ENCODE measurements around the gene MCCD1.

The MCCD1 gene

DNA sequence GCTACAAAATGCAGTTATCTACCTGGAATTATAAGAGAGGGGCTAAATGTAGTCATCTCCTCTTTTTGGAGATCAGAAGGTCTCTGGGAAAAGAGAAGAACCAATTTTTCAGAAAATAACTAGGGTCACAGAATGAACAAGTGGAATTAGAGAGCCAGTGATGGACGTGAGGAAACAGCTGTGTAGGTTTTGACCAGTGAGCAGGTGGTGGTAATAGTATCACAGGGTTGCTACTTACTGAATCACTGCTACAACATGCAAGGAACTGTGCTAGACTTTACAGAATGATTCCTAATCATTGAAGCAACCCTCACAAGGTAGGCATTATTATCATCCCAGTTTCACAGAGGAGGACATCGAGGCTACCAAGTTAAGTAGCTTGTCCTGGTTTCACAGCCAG, 15.9 kb downstream of the MCCD1 start:
- no peak for DNase-seq

DNA sequence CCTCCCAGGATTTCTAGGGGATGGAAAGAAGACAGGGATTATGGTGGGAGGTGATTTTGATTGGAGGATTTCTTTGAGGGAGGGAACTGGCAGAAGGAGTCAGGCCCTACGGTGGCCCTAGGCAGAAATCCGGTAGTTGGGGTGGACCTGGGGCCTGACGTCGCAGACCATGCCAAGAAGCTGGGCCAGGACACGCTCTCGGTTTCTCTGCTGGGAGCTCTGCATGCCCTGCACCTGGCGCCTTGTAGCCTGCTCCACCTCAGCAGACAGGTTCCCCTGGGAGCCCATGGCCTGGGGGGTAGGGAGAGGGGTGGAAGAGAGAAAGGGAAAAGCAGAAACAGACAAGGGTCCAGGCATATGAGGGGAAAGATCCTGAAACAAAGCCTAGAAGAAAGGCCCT, 16.5 kb downstream of the MCCD1 start:
- DNase-seq, result no peak

DNA sequence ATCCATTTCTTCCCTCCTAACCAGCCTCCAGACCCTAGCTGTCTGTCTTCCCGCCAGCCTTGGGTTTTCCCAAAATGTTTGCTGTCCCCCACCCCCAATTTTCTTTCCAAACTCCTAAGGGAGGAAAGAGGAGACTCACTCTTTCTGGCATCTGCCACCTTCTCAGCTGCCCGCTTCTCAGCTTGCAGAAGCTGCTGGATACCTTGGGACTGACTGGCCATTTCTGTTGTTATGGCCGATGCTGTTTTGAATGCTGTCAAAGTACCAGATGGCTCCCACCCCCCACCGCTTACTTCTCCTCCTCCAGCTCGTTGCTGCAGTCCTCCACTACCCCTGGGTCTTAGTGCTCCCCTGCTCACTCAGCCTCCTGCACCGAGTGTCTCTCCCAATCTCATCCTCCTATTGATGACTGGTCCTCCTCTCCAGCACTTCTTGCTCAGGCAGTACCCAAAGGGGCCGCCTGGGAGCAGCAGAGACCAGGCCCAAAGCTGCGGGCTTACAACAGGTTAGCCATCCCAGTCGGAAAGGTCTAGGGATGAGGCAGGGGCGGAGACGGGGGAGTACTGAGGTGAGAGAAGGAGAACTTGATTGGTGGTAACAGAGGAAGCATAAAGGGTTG, 17.7 kb downstream of the MCCD1 start, which contains the start of gene ATP6V1G2:
ATP6V1G2 (minus strand) TSS at position 270 of the 619 bp plus-strand sequence; CDS start at position 221, 49 bp downstream.
- peak; percentile 73 for DNase-seq

DNA sequence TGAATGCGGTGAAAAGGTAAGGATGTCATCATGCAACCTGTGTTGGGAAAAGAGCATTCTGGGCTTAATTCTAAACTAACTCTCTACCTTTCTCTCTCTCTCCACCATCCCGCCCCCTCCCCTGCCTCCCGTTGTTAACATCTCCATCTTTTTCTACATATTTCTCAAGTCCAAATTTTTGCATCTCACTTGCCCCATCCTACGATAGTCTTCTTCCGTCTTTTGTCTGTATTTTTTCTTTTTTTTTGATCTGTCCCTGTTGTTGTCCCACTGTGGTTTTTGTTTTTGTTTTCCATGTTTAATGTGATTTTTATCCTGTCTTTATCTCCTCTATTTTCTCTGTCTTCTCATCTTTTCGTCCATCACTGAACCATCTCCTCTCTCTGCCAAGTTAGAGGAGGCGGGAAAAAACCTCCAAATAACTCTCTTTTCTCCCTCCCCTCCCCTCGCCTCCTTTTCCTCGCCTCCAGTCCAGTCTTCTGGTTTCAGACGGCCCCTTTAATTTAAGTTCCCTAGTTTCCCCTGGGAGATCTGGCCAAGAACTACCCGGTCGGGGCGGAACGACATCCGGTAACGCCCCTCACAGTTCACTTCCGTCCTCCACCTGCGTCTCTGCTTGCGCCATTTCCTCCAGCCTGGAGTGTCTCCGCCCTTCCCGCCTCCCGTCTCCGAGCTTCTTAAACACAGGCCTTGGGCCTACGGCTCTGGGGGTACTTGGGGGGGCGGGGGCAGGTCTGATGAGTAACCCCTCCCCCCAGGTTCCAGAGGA, 18.4 kb downstream of the MCCD1 start, which contains the start of gene NFKBIL1:
NFKBIL1 (plus strand) TSS at position 651 of the 769 bp plus-strand sequence; CDS start at position 738, 87 bp downstream.
- peak; percentile 80 for DNase-seq

DNA sequence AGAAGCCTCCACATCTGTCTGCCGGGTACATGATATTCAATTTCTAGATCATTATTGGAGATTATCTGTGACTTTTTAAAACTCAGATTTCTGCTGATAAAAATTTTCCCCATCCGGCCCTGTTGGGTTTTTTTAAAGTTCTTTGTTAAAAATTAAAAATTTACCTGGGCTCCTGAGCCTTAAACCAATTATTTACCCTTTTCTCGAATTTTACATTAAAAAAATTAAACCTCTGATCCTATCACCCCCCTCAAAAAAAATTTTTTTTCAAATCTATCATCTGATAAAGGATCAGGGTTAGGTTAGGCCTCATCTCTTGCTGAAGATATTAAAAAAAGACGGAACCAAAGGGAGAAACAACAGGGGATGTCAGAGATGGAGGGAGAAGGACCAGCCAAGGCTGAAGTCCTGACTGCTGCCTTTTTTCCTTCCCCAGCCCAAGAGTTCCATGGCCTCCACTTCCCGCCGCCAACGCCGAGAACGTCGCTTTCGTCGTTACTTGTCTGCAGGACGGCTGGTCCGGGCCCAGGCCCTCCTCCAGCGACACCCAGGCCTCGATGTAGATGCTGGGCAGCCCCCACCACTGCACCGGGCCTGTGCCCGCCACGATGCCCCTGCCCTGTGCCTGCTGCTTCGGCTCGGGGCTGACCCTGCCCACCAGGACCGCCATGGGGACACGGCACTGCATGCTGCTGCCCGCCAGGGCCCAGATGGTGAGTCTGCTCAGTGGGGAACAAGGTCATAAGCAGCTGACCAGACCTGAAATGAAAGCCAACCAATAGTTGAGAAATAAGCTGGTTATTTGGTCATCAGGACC, 19.2 kb downstream of the MCCD1 start:
- DNase-seq, result no peak

DNA sequence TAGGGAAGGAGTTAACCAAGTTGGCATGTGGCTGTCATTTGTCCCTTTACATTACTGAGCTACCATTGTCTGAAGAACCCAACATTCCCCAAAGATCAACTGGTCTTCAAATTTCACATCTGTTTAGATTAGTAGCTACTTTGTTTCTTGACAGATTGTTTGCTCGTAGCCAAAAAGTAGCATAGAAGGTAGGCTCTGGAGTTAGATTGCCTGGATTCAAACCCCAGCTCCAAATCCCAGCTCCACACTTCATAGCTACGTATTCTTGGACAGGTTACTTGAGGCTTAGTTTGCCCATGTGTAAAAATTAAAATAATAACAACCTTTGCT, 19.7 kb downstream of the MCCD1 start:
- DNase-seq, result no peak

DNA sequence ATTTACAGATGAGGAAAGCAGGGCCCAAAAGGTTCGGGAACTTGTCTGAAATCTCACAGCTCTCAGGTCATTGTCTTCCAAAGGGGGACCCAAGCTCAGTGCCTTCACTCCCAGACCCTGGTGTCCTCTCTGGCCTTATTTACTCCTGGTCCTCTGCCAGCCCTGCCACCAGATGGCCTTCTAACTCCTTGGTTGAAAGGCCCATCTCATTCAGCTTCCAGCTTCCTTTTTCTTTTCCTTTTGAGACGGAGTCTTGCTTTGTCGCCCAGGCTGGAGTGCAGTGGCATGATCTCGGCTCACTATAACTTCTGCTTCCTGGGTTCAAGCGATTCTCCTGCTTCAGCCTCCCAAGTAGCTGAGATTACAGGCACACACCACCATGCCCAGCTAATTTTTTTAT, 22.6 kb downstream of the MCCD1 start:
- peak; percentile 55 for DNase-seq

DNA sequence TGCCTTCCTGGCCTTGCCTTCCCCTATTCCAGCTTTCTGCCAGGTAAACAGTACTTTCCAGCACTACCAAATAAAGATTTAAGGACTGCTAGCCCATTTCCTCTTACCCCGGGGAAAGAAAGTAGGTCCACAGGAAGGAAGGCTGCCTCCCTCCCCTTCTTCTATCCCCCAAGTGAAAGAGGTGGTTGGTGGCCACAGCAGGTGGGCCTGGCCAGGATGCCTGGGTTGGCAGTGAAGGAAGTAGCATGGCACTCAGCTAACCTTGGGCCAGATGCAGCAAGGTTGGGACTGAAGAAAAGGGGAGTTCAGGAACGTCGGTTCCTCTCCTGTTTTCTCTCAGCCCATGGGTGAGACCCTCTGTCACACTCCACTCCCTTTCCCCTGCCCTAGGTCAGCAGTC, 27.5 kb downstream of the MCCD1 start:
- DNase-seq, result no peak

DNA sequence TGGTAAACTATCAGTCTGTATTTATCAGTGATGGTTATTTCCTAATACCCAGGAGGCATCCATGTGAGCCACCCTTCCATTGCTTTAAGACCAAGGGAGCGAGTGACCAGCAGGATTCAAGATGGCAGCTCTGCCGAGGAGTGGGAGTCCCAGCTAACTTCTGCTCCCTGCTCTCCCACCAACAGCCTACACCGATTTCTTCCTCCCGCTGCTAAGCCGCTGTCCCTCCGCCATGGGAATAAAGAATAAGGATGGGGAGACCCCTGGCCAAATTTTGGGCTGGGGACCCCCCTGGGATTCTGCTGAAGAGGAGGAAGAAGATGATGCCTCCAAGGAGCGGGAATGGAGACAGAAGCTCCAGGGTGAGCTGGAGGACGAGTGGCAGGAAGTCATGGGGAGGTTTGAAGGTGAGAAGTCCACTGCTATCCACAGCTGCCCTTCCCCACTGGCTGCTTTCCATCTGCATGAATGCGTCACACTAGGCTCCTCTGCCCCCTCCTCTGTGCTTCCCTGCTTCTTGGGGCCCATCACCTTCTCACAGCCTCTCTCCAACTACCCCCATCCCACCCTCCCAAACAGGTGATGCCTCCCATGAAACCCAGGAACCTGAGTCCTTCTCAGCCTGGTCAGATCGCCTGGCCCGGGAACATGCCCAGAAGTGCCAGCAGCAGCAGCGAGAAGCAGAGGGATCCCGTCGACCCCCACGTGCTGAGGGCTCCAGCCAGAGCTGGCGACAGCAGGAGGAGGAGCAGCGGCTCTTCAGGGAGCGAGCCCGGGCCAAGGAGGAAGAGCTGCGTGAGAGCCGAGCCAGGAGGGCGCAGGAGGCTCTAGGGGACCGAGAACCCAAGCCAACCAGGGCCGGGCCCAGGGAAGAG, 28.9 kb downstream of the MCCD1 start:
- DNase-seq, result no peak

DNA sequence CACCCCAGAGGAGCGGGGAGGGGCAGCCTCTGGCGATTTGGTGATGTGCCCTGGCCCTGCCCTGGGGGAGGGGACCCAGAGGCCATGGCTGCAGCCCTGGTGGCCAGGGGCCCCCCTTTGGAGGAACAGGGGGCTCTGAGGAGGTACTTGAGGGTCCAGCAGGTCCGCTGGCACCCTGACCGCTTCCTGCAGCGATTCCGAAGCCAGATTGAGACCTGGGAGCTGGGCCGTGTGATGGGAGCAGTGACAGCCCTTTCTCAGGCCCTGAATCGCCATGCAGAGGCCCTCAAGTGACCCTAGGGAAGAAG, 29.5 kb downstream of the MCCD1 start:
- no peak for DNase-seq

DNA sequence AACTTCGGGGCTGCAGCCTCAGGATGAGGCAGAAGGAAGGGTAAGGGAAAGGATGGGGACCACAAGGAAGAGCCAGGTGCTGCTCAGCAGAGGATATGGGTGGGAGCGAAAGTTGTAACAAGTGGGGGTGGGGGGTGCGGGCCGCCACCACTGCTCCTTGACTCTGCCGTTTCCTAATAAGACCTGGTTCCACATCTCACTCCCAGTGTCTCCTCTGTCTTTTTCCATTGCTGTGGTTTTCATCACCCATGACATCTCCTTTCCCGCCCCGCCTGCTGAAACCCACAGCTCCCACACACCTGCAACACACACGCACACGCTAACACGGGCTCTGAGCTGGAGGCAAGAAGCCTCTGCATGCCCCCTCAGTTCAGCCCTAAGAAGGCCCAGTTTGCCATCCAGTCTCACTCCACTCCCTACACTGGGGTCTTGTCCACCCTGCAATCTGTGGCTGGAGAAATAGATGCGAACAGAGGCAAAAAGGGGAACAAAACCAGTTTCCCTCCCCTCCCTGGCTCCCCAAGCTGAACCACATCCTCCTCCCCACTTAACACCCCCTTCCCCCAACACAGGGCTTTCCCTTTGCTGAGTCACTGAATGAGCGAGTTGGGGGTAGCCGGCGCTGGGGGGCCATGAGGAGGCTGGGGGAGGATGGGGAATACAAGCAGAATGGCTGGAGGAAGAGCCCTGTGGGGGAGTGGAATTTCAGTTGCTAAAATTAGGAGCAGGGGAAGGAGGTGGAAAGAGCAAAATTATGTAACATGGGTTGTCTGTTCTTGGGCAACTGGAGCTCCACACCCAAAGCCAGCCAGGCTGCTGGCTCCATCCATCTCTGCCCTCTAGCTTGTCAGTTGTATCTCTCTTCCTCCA, 30.1 kb downstream of the MCCD1 start:
- DNase-seq, result peak; percentile 51

DNA sequence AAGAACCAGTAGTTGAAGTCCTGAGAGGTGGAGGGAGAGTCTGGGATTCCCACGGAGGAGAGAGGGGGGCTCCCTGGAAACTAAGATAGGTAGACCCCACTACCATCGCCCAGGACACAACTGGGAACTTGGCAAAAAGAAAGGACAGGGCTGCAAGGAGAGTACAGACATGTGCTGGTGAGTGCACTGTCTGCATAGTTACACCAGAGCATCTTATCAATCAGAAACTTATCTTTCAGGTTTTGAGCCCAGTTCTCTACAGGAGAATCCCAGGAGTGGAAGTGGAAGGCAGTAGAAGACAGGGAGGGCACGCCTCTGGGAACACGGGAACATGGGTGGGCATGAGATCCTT, 30.8 kb downstream of the MCCD1 start:
- no peak for DNase-seq

DNA sequence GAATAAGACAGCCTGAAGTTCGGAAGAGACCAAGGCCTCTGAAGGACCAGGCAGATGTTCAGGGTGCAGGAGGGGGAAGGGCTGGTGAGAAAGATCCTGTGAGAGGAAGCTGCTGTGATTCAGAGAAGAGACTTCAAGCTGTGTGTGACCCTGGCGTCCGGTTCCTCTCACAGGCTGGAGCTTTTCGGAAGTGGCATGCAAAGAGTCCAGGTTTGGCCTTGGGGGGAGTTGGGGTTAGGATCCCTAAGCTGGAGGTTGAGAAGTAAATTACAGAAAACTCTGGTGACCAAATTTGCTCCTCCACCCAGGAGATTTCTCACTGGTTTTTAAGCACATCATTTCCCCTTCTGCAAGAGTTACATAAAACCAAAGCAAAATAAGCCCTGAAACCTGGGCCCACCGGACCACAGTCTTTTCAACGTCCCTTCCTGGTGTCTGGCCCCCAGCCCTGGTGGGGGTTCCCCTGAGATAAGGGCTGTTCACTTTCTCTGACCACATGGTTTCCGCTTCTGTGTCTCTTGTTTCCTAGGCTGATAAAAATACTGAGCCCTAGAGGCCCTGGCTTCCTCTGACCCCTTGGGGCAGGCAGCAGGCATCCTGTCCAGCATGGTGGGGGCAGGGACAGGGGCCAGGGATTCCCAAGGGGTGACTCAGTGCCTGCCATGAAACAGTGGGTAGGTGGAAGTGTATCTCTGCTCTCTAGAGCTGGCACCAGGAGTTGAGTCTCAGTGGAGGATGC, 31.4 kb downstream of the MCCD1 start:
- DNase-seq, result no peak

DNA sequence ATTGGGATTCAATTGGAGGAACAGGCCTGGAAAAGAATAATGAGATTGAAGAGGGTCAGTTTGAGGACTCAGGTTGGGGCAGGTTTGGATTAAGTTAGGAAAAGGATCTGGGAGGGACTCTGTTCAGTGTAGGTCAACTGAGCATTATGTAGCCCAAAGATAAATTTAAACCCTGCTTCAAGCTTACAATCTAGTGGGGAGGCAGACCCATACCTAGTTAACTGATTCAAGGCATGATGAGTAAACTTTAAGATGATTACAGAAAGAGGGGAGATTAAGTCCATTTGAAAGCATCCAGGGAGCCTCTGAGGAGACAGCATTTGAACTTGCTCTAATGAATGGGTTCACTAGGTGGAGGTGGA, 31.9 kb downstream of the MCCD1 start:
- no peak for DNase-seq

DNA sequence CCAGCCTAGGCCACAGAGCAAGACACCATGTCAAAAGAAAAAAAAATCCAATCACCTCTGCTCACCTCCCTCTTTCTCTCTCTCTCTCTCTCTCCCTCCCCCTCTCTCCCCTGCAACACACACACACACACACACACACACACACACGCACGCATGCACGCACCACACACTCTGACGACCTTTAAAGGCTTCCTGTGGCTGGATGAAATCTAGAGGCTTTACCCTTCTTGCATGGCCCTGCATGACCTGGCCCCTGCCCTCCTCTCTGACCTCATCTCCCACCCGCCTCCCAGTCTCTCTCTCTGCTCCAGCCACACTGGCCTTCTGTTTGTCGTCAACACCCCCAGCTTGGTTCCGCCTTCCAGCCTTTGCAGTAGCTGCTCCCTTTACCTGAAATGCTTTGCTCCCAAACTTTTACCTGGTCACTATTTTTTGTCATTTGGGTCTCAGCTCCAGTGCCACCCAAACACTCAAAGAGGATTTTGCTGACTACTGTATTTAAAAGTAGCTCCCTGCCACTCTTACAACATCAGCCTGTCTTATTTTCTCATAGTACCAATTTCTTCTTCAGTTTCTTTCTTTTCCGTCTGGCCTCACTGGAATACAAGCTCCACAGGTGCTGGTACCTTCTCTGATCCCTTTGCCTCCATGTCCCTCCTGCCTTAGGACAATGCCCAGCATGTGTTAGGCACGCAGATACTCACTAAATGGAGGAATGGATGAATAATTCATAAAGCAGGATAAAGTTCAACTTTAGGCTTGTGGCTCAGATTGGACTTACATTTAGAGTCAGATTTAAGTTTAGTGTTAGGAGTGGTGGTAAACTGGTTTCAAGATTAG, 39.0 kb downstream of the MCCD1 start:
- DNase-seq, result no peak

DNA sequence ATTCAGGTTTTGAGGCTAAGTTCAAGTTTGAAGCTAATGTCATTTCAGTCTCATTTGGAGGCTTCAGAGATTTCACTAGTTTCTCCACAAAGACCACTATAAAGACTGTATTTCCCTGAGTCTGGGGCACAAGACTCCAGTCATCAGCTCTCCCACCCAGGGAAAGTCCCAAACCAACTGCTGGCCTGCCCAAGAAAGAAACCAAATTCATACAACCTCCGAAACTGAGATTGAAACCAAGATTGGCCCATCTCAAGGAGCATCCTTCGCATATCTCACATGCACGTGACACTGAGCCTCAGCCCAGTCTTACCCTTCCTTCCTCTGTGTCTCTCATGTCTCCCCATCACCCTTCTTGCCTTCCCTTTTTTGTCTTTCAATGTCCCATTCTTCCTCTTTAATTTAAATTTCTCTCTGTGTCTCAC, 39.8 kb downstream of the MCCD1 start:
- DNase-seq, result peak; percentile 51

DNA sequence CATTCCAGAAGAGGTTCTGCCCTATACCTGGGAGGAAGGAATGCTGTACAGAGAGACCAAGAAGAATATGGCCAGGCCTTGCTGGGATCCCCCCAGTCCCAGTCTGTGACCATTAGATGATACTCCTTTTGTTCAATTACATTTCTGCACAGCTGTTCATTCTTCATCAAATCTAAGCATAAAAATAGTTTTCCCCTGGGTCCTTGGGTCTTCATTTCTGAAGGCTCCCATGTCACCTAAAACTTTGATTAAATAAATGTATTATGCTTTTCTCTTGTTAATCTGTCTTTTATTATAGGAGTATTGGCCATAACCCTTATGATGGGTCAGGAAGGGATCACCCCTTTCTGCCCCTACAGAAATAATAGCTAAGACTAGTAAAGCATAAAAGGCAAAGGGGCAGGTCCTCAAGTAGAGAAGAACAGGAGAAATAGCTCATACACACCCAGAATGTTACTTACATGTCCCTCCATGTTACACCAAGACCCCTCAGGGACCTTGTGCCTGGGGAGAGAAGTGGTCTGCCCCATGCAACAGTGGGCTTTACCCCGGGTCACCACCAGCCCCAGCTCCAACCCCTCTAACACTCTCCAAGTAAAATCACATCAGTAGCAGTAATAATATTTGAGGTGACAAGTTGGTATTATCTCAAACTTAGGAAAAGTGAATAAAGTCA, 41.2 kb downstream of the MCCD1 start:
- no peak for DNase-seq

DNA sequence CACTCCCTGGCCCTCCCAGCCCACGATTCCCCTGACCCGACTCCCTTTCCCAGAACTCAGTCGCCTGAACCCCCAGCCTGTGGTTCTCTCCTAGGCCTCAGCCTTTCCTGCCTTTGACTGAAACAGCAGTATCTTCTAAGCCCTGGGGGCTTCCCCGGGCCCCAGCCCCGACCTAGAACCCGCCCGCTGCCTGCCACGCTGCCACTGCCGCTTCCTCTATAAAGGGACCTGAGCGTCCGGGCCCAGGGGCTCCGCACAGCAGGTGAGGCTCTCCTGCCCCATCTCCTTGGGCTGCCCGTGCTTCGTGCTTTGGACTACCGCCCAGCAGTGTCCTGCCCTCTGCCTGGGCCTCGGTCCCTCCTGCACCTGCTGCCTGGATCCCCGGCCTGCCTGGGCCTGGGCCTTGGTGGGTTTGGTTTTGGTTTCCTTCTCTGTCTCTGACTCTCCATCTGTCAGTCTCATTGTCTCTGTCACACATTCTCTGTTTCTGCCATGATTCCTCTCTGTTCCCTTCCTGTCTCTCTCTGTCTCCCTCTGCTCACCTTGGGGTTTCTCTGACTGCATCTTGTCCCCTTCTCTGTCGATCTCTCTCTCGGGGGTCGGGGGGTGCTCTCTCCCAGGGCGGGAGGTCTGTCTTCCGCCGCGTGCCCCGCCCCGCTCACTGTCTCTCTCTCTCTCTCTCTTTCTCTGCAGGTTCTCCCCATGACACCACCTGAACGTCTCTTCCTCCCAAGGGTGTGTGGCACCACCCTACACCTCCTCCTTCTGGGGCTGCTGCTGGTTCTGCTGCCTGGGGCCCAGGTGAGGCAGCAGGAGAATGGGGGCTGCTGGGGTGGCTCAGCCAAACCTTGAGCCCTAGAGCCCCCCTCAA, 43.5 kb downstream of the MCCD1 start, which contains the start of gene LTA:
LTA (plus strand) TSS at position 249 of the 871 bp plus-strand sequence; CDS start at position 703, 454 bp downstream.
- peak; percentile 67 for DNase-seq
